ENCODE results near the gene MS4A10. TPM values are rescaled to one million over a fixed set of nuclear protein-coding genes. Genes with fewer than 3 reads are reported as not detected.

The MS4A10 gene
- total and polyA plus RNA-seq, 2 experiments from 2014 or later: 0.21 to 0.47 TPM

DNA sequence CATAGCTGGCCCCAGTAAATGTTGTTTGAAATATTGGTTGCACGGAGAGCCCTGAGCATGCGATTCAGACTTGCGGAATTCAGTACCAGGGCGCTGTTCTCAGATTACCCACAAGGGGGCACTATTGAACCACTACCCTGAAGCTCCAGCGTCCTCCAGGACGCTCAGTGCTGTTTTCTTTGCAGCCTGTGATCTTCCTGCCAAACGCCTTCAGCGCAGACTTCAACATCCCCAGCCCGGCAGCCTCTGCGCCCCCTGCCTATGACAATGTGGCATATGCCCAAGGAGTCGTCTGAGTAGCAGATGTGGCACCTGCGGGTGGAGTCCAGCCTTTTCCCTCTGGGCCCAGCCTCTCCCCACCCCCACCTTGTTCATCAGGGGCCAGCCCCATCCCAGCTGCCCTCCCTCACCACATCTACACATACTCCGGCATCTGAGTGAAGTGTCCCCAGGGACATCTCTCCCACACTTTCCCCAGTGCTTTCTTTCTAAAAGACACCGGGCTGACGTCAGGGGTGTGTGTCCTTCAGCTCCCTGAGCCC, 9.6 kb upstream of the MS4A10 start:
- H4K20me1 ChIP-seq (ENCODE audit: insufficient read depth, poor library complexity, severe bottlenecking): no peaks in the 10 kb centered on the region
- H3K4me2 ChIP-seq: no peak overlapping the region
- no peaks in the 10 kb centered on the region for H3K79me2 ChIP-seq
- H3K27me3 ChIP-seq: no peaks in the 10 kb centered on the region
- peaks cover 3% of the 10 kb centered on the region for H3K4me1 ChIP-seq (ENCODE audit: insufficient read depth)
- TF ChIP-seq, protein P1, sequence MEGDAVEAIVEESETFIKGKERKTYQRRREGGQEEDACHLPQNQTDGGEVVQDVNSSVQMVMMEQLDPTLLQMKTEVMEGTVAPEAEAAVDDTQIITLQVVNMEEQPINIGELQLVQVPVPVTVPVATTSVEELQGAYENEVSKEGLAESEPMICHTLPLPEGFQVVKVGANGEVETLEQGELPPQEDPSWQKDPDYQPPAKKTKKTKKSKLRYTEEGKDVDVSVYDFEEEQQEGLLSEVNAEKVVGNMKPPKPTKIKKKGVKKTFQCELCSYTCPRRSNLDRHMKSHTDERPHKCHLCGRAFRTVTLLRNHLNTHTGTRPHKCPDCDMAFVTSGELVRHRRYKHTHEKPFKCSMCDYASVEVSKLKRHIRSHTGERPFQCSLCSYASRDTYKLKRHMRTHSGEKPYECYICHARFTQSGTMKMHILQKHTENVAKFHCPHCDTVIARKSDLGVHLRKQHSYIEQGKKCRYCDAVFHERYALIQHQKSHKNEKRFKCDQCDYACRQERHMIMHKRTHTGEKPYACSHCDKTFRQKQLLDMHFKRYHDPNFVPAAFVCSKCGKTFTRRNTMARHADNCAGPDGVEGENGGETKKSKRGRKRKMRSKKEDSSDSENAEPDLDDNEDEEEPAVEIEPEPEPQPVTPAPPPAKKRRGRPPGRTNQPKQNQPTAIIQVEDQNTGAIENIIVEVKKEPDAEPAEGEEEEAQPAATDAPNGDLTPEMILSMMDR (IDR thresholded peaks at IDR 0.05; ENCODE audit: poor library complexity): peak; percentile 83
- no peak for TF ChIP-seq EZH2 (IDR thresholded peaks at IDR 0.05; ENCODE audit: borderline replicate concordance)
- TF ChIP-seq EZH2phosphoT487 (IDR thresholded peaks at IDR 0.05; ENCODE audit: low read depth, severe bottlenecking, unreplicated experiment): no peak
- no peaks in the 10 kb centered on the region for H3K36me3 ChIP-seq (replicated peaks; ENCODE audit: insufficient read depth, low read depth)
- H3K4me3 ChIP-seq: no peak overlapping the region
- H3K9me3 ChIP-seq (ENCODE audit: low read depth): no peaks in the 10 kb centered on the region
- WGBS (ENCODE audit: low lambda C conversion rate, missing lambda C conversion rate): 21% methylated on average over 15 of the region's 15 CpGs
- no peaks in the 10 kb centered on the region for H3K9me2 ChIP-seq (replicated peaks; ENCODE audit: insufficient read depth)
- H3K27ac ChIP-seq: no peak overlapping the region
- peak; percentile 91 for DNase-seq (ENCODE audit: low spot score)
- no peak overlapping the region for H2AFZ ChIP-seq

- Histone ChIP-seq H3K4me1 (ENCODE audit: insufficient read depth) (peaks cover 3% of the 10 kb centered on the region), H3K4me3 (no peak overlapping the region), H4K20me1 (ENCODE audit: insufficient read depth, poor library complexity, severe bottlenecking) (no peaks in the 10 kb centered on the region), H3K79me2 (no peaks in the 10 kb centered on the region), H3K27ac (no peak overlapping the region), H3K4me2 (no peak overlapping the region), H3K27me3 (no peaks in the 10 kb centered on the region), H3K9me3 (ENCODE audit: low read depth) (no peaks in the 10 kb centered on the region), H3K9me2 (replicated peaks; ENCODE audit: insufficient read depth) (no peaks in the 10 kb centered on the region), H2AFZ (no peak overlapping the region), H3K36me3 (replicated peaks; ENCODE audit: insufficient read depth, low read depth) (no peaks in the 10 kb centered on the region)
- WGBS (ENCODE audit: low lambda C conversion rate, missing lambda C conversion rate): 90% methylated on average over 1 of the region's 4 CpGs
- TF ChIP-seq, protein P1 (IDR thresholded peaks at IDR 0.05; ENCODE audit: poor library complexity): no peak
- no peak for TF ChIP-seq EZH2 (IDR thresholded peaks at IDR 0.05; ENCODE audit: borderline replicate concordance)
- TF ChIP-seq EZH2phosphoT487 (IDR thresholded peaks at IDR 0.05; ENCODE audit: low read depth, severe bottlenecking, unreplicated experiment): no peak
- DNase-seq (ENCODE audit: low spot score): no peak
Observed at GRCh38 chr11:60776167-60776566, 9.0 kb upstream of the MS4A10 start.

- DNase-seq (ENCODE audit: low spot score): no peak
- Histone ChIP-seq H2AFZ (no peak overlapping the region), H3K4me1 (ENCODE audit: insufficient read depth) (peaks cover 3% of the 10 kb centered on the region), H3K9me3 (ENCODE audit: low read depth) (no peaks in the 10 kb centered on the region), H3K79me2 (no peaks in the 10 kb centered on the region), H3K36me3 (replicated peaks; ENCODE audit: insufficient read depth, low read depth) (no peaks in the 10 kb centered on the region), H4K20me1 (ENCODE audit: insufficient read depth, poor library complexity, severe bottlenecking) (no peaks in the 10 kb centered on the region), H3K4me3 (no peak overlapping the region), H3K27ac (no peak overlapping the region), H3K4me2 (no peak overlapping the region), H3K27me3 (no peaks in the 10 kb centered on the region), H3K9me2 (replicated peaks; ENCODE audit: insufficient read depth) (no peaks in the 10 kb centered on the region)
- TF ChIP-seq, protein P1 (IDR thresholded peaks at IDR 0.05; ENCODE audit: poor library complexity): no peak
- no peak for TF ChIP-seq EZH2 (IDR thresholded peaks at IDR 0.05; ENCODE audit: borderline replicate concordance)
- no peak for TF ChIP-seq EZH2phosphoT487 (IDR thresholded peaks at IDR 0.05; ENCODE audit: low read depth, severe bottlenecking, unreplicated experiment)
- WGBS (ENCODE audit: low lambda C conversion rate, missing lambda C conversion rate): 65% methylated on average over 4 of the region's 4 CpGs
Observed at GRCh38 chr11:60777106-60777505, 8.0 kb upstream of the MS4A10 start.
